ENCODE data around the gene UBR1.
A peak's percentile ranks its signal among the peaks of the same experiment; 100 is the strongest.

DNA sequence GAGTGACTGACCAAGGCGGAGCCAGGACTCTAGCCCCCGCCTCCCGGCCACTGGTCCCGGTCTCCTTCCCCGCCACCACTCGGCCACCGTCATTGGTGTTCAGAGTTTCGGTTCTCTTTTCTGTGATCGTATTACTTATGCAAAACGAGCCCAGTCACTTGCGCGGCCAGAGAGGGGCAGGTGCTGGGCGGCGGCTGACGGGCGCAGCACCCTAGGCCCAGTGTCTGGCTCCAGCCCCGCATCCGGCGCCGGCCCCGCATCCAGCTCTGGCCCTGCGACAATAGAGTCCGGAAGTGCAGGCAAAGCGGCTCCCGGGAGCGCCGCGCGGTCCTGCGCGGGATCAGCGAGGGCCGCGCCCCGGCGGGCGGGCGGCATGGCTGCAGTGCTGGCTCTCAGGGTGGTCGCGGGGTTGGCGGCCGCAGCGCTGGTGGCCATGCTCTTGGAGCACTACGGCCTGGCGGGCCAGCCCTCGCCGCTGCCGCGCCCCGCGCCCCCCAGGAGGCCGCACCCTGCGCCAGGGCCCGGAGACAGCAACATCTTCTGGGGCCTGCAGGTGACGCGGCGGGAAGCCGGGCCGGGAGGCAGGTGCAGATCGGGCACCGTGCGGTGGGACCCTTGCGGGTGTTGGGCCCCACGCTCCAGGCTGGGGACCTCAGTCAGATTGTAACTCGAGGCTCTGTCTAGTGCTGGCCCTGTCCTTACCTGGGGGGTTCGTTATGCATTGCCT, 27.8 kb upstream of the UBR1 start, which contains the start of gene TMEM62:
- peak in 2 of 6 experiments; percentile 10 to 27 for TF ChIP-seq CTCF (IDR thresholded peaks at IDR 0.05)
- peak in 2 of 4 donors; percentile 85 for TF ChIP-seq POLR2A (IDR thresholded peaks at IDR 0.05)

Measured in esophagus squamous epithelium (tissue), 4 donors.